ENCODE measurements around the gene TOLLIP.

TOLLIP gene

GRCh38 chr11:1229471-1230120 is 79.8 kb downstream of the TOLLIP start:
- DNase-seq = no peak

DNA sequence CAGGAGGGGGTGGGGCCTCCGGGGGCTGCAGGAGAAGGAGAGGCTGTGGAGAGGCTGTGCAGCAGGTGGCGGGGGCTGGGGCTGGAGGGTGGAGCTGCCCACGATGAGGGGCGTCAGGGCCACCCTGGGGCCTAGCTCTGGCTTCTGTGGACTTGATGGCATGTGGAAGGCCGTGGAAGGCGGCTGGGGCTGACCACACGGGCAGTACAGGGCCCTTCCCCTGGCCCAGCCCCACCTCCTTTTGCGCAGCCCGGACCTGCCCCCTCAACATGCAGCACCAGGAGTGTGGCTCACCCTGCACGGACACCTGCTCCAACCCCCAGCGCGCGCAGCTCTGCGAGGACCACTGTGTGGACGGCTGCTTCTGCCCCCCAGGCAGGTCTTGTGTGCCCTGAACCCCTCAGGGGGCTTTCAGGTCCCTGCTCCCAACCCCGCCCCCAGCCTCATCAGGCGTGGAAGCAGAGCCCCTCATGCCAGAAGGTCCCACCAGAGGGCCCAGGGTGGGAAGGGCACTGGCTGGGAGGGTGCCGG is 80.4 kb downstream of the TOLLIP start:
- DNase-seq = no peak

- no peak for DNase-seq
These were observed 81.2 kb downstream of the TOLLIP start for GRCh38 chr11:1228101-1228821.

- no peak for DNase-seq
These were observed 81.8 kb downstream of the TOLLIP start for GRCh38 chr11:1227551-1228100.

- DNase-seq = no peak
These were observed 82.4 kb downstream of the TOLLIP start for GRCh38 chr11:1226986-1227550.

DNA sequence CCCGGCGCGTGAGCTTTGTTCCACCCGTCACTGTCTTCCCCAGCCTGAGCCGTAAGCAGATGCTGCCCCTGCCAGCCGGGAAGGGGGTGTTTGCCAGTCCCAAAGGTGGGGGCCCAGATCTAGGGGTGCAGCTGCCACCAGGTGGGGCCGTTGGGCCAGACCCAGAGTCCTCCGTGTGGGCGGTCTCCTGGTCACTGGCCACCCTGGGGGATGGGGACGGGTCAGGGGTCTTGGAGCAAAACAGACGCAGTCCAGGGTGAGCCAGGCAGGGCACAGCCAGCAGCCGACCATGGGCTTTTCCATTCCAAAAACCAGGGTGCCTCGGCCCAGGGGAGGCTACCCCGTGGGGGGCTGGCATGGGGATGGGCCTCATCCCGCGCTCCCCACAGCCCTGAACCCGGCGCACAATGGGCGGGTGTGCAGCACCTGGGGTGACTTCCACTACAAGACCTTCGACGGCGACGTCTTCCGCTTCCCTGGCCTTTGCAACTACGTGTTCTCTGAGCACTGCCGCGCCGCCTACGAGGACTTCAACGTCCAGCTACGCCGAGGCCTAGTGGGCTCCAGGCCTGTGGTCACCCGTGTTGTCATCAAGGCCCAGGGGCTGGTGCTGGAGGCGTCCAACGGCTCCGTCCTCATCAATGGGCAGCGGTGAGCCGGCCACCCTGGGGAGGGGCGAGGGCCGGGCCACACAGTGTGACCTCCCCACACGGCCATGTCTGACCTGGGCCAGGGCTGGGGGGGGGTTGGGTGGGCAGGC is 83.0 kb downstream of the TOLLIP start:
- no peak for DNase-seq

DNA sequence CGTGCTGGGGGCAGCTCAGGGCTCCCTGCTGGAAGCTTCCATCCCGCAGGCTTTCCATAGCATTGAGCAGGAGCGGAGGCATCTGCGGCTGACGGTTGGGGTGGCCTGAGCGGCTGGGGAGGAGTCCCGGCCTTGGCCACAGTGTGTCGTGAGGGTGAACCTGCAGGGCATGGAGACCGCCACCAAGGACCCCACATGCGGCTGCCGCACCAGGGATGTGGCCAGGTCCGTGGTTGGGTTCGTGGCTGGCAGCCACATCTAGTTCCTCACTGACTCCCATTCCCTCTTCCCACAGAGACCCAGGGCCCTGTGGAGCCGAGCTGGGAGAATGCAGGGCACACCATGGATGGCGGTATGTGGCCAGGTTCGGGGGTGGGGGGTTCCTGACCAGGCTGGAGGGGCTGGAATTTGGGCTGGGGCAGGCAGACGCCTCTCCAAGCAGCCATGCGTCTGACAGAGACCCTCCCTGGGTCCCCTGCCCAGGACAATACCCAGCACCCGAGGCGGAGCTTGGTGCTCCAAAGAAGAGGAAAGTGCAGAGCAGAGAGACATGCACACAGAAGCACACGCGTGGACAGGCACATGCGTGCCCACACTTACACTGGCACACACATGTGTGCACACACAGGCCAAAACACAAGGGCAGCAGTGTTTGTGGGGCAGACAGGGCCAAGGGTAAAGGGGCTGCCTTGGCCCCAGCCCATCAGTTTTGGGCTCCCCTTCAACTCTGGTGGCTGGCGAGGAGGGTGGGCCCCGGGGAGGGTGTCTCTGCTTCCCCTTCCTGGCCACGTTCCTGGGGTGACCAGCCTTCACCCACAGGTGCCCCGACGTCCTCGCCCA is 83.8 kb downstream of the TOLLIP start:
- no peak for DNase-seq

DNA sequence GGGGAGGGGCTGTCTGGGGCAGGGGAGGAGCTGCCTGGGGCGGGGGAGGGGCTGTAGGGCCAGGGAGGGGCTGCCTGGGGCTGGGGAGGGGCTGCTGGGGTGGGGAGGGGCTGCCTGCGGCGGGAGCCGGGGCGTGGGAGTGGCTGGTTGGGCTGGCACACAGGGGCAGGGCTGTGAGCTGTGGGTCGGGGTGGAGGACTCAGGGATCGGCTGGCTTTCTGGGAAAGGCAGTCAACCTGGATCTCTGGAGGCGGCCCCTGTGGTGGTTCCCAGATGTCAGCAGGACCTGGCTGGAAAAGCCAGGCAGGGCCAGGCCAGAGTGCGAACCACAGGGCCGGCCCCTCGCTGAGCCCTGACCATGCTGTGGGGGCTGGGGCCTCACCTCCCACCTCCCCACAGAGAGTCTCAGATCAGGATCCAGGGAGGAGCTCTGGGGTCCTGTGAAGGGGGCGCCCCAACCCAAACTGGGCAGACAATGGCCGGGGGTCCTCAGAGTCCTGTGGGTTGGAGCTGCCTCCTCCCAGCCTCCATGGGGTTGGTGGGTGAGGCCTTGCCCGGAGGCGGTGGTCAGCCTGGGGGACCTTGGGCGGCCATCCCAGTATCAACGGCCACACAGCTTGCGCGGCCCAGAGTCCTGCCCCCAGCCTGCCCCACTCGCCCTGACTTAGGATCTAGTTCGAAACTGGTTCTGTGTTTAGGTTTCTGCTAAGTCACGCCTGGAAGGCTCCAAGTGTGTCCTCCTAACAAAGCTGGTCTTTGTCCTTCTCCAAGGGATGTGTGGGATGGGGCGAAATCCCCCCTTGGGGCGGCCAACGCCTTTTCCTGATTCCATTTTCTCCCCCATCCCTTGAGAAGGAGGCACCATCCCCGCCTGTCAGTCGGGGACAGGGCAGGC is 84.7 kb downstream of the TOLLIP start:
- no peak for DNase-seq

All from activated naive CD4-positive, alpha-beta T cell (primary cell).